Endothelial cell of umbilical vein (primary cell): Measurements from ENCODE around the gene CACNA1C.

Experiments used
- CTCF ChIP-seq, 2 donors: IDR thresholded peaks; 1 replicate in 1 of 2; 2 replicates in 1 of 2; pipeline ENCODE4 v1.5.1; 2011; ENCODE audit warnings: low read length in 2 of 2, mild to moderate bottlenecking in 2 of 2, moderate library complexity in 2 of 2, control low read depth in 1 of 2, inconsistent platforms in 1 of 2, low read depth in 1 of 2; ENCODE audit not compliant: insufficient read depth in 1 of 2; ENCODE audit errors: extremely low read depth in 1 of 2
- EZH2 ChIP-seq: IDR thresholded peaks from 2 replicates; pipeline ENCODE4 v1.6.1; 2012; ENCODE audit warnings: borderline replicate concordance, low read depth, mild to moderate bottlenecking, moderate library complexity, low read length, inconsistent platforms; ENCODE audit not compliant: severe bottlenecking
- FOS ChIP-seq: IDR thresholded peaks from 2 replicates; pipeline ENCODE4 v1.6.1; 2011; ENCODE audit warnings: mild to moderate bottlenecking, low read length, moderate library complexity, borderline replicate concordance; ENCODE audit not compliant: insufficient read depth
- GATA2 ChIP-seq: IDR thresholded peaks from 2 replicates; pipeline ENCODE4 v1.7.0; 2011; ENCODE audit warnings: low read depth, mild to moderate bottlenecking, moderate library complexity, mixed read lengths, low read length; ENCODE audit not compliant: insufficient read length, insufficient read depth
- JUN ChIP-seq: IDR thresholded peaks from 2 replicates; pipeline ENCODE4 v1.6.1; 2011; ENCODE audit warnings: borderline replicate concordance, low read depth; ENCODE audit not compliant: insufficient read length, insufficient read depth
- MAX ChIP-seq: IDR thresholded peaks from 2 replicates; pipeline ENCODE4 v1.6.1; 2011; ENCODE audit not compliant: insufficient read depth, insufficient read length
- MYC ChIP-seq: IDR thresholded peaks from one replicate; pipeline ENCODE4 v1.6.1; 2011; ENCODE audit warnings: mild to moderate bottlenecking, low read depth, low read length
- POLR2A ChIP-seq: IDR thresholded peaks from 2 replicates; pipeline ENCODE4 v1.6.1; 2012; ENCODE audit warnings: low read depth, mild to moderate bottlenecking, control low read depth, low read length
- POLR2AphosphoS5 ChIP-seq: IDR thresholded peaks from 2 replicates; pipeline ENCODE4 v1.6.1; 2012; ENCODE audit warnings: low read depth, mild to moderate bottlenecking, control low read depth, low read length, moderate library complexity; ENCODE audit not compliant: insufficient read depth

GRCh38 chr12:2550561-2551411, 498.0 kb downstream of the CACNA1C start:
- no peak for TF ChIP-seq CTCF (IDR thresholded peaks at IDR 0.05; ENCODE audit: extremely low read depth in 1 of 2, insufficient read depth in 1 of 2, low read depth in 1 of 2, low read length in 2 of 2)
- no peak for TF ChIP-seq EZH2
- no peak for TF ChIP-seq JUN
- no peak for TF ChIP-seq POLR2A
- no peak for TF ChIP-seq GATA2
- TF ChIP-seq POLR2AphosphoS5, result no peak
- TF ChIP-seq MAX, result no peak
- no peak for TF ChIP-seq FOS
- no peak for TF ChIP-seq MYC
